ENCODE results near the gene TBC1D22A. TPM values are rescaled to one million over a fixed set of nuclear protein-coding genes. Genes with fewer than 3 reads are reported as not detected.
A peak's percentile ranks its signal among the peaks of the same experiment; 100 is the strongest.

Gene TBC1D22A
- total RNA-seq, 1 donor from 2014 or later = 14.3 TPM

DNA sequence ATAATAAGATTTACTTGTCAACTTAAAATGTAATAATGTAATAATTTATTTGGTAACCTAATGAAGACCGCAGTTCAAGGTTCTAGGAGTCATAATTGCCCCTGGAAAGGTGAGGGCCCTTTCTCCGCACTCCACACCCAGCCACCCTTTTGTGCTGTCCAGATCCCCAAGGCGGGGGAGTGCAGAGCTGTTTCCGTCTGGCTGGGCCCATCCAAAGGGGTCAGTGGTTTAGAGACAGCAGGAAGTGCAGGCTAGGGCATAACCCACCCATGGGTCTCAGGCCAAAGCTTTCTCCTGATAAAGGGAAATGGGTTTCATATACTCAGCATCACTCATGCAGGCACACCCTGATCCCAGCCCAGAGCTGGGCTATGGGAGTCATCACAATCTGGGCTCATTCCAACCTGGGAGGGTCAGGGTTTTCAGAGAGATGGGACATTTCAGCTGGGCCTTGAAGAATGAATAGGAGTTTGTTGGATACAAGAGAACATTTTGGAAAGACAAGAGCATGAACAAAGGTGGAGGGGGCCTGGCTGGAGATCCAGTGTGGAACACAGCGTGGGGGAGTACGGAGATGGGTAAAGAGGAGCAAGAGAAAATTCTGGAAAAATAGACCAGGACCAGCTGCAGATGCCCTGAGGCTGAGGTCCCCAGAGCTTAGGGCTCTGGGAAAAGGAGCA, 432.2 kb downstream of the TBC1D22A start:
- peaks cover 3% of the 10 kb centered on the region for H3K27me3 Mint-ChIP-seq (ENCODE audit: low read depth)
- peak overlapping the region; percentile 19 for H3K27ac Mint-ChIP-seq (ENCODE audit: unreplicated experiment)
- no peak for DNase-seq (ENCODE audit: low read depth, low spot score)
- H3K4me3 Mint-ChIP-seq = no peak overlapping the region
- no peaks in the 10 kb centered on the region for H3K9me3 Mint-ChIP-seq
- TF ChIP-seq, protein P1, sequence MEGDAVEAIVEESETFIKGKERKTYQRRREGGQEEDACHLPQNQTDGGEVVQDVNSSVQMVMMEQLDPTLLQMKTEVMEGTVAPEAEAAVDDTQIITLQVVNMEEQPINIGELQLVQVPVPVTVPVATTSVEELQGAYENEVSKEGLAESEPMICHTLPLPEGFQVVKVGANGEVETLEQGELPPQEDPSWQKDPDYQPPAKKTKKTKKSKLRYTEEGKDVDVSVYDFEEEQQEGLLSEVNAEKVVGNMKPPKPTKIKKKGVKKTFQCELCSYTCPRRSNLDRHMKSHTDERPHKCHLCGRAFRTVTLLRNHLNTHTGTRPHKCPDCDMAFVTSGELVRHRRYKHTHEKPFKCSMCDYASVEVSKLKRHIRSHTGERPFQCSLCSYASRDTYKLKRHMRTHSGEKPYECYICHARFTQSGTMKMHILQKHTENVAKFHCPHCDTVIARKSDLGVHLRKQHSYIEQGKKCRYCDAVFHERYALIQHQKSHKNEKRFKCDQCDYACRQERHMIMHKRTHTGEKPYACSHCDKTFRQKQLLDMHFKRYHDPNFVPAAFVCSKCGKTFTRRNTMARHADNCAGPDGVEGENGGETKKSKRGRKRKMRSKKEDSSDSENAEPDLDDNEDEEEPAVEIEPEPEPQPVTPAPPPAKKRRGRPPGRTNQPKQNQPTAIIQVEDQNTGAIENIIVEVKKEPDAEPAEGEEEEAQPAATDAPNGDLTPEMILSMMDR (conservative IDR thresholded peaks at IDR 0.05) = no peak
- H3K36me3 Mint-ChIP-seq (ENCODE audit: low read depth) = no peaks in the 10 kb centered on the region
- H3K4me1 Mint-ChIP-seq = no peaks in the 10 kb centered on the region

DNA sequence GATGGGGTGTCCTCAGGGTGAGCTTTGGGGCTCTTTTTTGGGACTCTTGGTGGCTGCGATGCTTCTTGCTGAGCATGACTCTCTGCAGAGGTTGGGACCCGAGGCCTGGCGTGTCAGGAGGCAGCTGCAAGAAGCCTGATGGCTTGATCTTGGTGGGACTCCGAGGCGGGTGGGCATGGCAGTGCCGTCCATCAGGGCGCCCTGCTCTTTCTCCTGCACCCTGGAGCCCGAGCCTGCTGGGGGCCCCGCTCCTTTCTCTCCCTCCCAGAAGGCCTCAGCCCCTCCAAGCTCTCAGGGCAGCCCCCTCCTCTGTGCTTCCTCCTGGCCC, 432.7 kb downstream of the TBC1D22A start:
- H3K27ac Mint-ChIP-seq (ENCODE audit: unreplicated experiment) = no peak overlapping the region
- H3K36me3 Mint-ChIP-seq (ENCODE audit: low read depth) = no peaks in the 10 kb centered on the region
- H3K4me1 Mint-ChIP-seq = no peaks in the 10 kb centered on the region
- TF ChIP-seq, protein P1 (conservative IDR thresholded peaks at IDR 0.05) = no peak
- H3K9me3 Mint-ChIP-seq = no peaks in the 10 kb centered on the region
- no peak overlapping the region for H3K4me3 Mint-ChIP-seq
- H3K27me3 Mint-ChIP-seq (ENCODE audit: low read depth) = peaks cover 3% of the 10 kb centered on the region
- DNase-seq (ENCODE audit: low read depth, low spot score) = no peak

DNA sequence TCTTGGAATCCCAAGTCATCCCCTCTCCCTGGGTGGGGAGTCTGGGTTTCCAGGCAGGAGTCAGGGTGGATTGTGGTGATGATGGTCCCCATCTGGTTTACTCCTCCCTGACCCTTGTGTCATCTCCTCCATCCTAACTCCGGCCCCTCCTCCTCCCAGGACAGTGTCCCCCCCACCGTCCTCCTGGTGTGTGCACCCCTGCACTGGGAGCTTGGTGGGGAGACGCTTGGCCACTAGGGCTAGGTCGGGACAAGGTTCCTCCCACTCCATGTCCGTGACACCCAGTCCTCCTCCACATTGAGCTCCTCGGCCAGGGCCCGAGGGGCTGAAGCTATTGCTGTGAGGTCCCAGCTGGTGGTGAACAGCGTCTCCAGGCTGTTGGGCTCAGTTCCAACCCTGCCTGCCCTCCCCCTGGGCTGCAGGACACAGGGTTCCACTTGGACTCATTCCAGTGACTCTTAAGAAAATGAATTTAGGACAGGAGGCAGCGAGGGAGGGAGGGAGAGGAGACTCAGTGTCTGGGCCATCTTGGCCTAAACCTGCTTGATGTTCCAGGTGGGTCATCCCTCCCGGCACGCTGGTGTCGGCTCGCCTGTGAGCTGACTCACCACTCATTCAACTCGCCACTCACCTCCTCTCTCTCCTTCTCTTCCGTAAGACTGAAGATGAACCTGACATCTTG, 433.2 kb downstream of the TBC1D22A start:
- Mint-ChIP-seq H3K36me3 (ENCODE audit: low read depth) (no peaks in the 10 kb centered on the region), H3K27ac (ENCODE audit: unreplicated experiment) (no peak overlapping the region), H3K4me3 (no peak overlapping the region), H3K9me3 (no peaks in the 10 kb centered on the region), H3K27me3 (ENCODE audit: low read depth) (peaks cover 3% of the 10 kb centered on the region), H3K4me1 (no peaks in the 10 kb centered on the region)
- DNase-seq (ENCODE audit: low read depth, low spot score) = no peak
- TF ChIP-seq, protein P1 (conservative IDR thresholded peaks at IDR 0.05) = no peak

DNA sequence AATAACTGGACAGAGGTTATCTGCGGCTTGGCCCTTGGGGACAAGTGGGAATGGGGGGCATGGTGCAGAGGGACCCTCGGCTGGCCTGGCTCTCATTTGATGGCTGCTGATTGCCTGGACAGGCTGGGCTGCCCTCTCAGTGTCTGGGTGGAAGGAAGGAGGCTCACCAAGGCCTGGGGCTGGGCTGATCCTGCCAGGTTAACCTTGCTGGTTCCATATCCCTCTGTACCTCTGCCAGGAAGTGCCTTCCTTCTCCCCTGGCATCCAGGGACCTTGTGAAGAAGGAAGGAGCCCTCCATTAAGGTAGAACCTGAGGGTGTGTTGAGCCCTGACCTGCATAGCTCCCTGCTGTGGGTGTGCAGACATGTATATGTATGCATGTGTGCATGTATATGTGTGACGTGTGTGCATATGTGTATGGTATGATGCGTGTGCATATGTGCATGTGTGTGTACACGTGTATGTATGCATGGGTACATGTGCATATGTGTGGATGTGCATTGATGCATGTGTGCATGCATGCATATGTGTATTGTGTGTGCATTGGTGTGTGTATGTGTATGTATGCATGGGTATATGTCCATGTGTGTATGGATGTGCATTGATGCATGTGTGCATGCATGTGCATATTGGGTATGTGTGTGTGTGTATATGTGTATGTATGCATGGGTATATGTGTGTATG, 433.9 kb downstream of the TBC1D22A start:
- no peaks in the 10 kb centered on the region for H3K9me3 Mint-ChIP-seq
- no peaks in the 10 kb centered on the region for H3K36me3 Mint-ChIP-seq (ENCODE audit: low read depth)
- no peak for DNase-seq (ENCODE audit: low read depth, low spot score)
- peaks cover 3% of the 10 kb centered on the region for H3K27me3 Mint-ChIP-seq (ENCODE audit: low read depth)
- TF ChIP-seq, protein P1 (conservative IDR thresholded peaks at IDR 0.05) = no peak
- H3K4me1 Mint-ChIP-seq = no peaks in the 10 kb centered on the region
- no peak overlapping the region for H3K27ac Mint-ChIP-seq (ENCODE audit: unreplicated experiment)
- H3K4me3 Mint-ChIP-seq = no peak overlapping the region

DNA sequence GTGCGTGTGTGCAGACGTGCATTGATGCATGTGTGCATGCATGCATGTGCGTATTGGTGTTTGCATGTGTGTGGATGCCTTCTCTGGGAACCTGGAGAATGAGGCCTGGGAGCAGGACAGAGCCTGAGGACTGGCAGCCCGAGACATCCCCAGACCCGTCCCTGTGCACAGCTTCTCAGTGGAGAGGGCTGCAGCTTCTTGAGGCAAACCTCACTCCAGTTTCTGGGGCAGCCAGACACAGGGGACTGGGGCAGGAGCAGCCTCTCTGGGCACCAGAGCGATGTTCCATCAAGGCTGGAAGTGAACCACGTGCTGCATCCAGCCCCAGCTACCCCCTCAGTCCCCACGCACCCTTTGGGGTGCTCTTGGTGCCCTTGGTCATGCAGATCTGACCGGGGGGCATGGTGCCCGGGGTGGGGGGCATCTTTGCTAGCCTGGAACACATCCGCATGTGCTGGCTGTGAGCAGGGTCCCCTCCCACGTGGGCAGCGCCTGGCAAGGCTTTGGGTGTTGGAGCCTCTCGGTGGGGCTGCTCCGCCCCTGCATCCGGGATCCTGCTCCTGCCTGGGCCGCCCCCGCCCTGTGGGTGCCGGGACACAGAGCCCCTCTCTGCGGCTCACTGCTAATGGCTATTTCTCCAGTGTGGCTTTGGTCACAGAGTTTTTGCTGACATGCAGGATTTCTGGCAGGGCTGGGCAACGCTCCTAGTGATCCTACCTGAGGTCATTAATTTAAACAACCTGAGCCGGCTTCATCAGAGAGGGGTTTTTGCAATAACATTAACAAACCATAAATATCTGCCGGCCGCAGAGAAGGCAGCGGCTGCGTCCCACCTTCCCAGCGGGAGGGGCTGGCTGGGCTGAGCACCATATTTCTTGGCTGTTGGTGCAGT, 434.7 kb downstream of the TBC1D22A start:
- H3K27me3 Mint-ChIP-seq (ENCODE audit: low read depth) = peaks cover 3% of the 10 kb centered on the region
- DNase-seq (ENCODE audit: low read depth, low spot score) = no peak
- no peak overlapping the region for H3K4me3 Mint-ChIP-seq
- TF ChIP-seq, protein P1 (conservative IDR thresholded peaks at IDR 0.05) = no peak
- H3K27ac Mint-ChIP-seq (ENCODE audit: unreplicated experiment) = no peak overlapping the region
- no peaks in the 10 kb centered on the region for H3K36me3 Mint-ChIP-seq (ENCODE audit: low read depth)
- H3K4me1 Mint-ChIP-seq = no peaks in the 10 kb centered on the region
- H3K9me3 Mint-ChIP-seq = no peaks in the 10 kb centered on the region

Data from neural crest cell (in vitro differentiated cells).